ENCODE results near the gene PAX2. TPM values are rescaled to one million over a fixed set of nuclear protein-coding genes. Genes with fewer than 3 reads are reported as not detected.

Gene PAX2
- total RNA-seq (2022; extraction: Qiagen RNA extraction; ENCODE audit: low read depth) = 0.15 to 0.32 TPM (median 0.23 TPM) in 5 replicates

GRCh38 chr10:100744987-100745881 lies at the start of gene PAX2:
Gene PAX2 (plus strand): TSS chr10:100745582. CDS start chr10:100746261, 679 bp downstream.

Other genes starting within 250 kb of the PAX2 start
- gene SEC31B, start 225.7 kb upstream of the PAX2 start, total RNA-seq (2022; extraction: Qiagen RNA extraction; ENCODE audit: low read depth) = 2.2 to 3.1 TPM (median 2.5 TPM) in 5 replicates
- gene NDUFB8, start 215.7 kb upstream of the PAX2 start, total RNA-seq (2022; extraction: Qiagen RNA extraction; ENCODE audit: low read depth) = 268 to 295 TPM (median 293 TPM) in 5 replicates
- 14.7 to 20.1 TPM (median 17.9 TPM) in 5 replicates for gene HIF1AN, start 209.6 kb upstream of the PAX2 start, total RNA-seq (2022; extraction: Qiagen RNA extraction; ENCODE audit: low read depth)
- 9.7 to 10.6 TPM (median 10.4 TPM) in 5 replicates for gene SLF2, start 167.4 kb downstream of the PAX2 start, total RNA-seq (2022; extraction: Qiagen RNA extraction; ENCODE audit: low read depth)
- gene SEMA4G, start 223.9 kb downstream of the PAX2 start, total RNA-seq (2022; extraction: Qiagen RNA extraction; ENCODE audit: low read depth) = 8.7 to 10.3 TPM (median 9.3 TPM) in 5 replicates
- gene MRPL43, start 241.9 kb downstream of the PAX2 start, total RNA-seq (2022; extraction: Qiagen RNA extraction; ENCODE audit: low read depth) = 74.8 to 100 TPM (median 97.2 TPM) in 5 replicates
- 41.4 to 52.8 TPM (median 44.9 TPM) in 5 replicates for gene TWNK, start 242.0 kb downstream of the PAX2 start, total RNA-seq (2022; extraction: Qiagen RNA extraction; ENCODE audit: low read depth)

Data from A549 treated with CpdA at 1 μM for 4 hours (cell line).